Femur (tissue), 1 donor: ENCODE measurements around the gene SCAMP1.
"Not testable (repeated sequence)": the region's sequence is repeated elsewhere in the genome, so short reads cannot be mapped to it uniquely, and the experiment has no call there.

Experiments used
- DNase-seq: peaks from one replicate; pipeline ENCODE4 v3.0.0-alpha.2; 2017

The SCAMP1 gene, protein sequence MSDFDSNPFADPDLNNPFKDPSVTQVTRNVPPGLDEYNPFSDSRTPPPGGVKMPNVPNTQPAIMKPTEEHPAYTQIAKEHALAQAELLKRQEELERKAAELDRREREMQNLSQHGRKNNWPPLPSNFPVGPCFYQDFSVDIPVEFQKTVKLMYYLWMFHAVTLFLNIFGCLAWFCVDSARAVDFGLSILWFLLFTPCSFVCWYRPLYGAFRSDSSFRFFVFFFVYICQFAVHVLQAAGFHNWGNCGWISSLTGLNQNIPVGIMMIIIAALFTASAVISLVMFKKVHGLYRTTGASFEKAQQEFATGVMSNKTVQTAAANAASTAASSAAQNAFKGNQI

DNA sequence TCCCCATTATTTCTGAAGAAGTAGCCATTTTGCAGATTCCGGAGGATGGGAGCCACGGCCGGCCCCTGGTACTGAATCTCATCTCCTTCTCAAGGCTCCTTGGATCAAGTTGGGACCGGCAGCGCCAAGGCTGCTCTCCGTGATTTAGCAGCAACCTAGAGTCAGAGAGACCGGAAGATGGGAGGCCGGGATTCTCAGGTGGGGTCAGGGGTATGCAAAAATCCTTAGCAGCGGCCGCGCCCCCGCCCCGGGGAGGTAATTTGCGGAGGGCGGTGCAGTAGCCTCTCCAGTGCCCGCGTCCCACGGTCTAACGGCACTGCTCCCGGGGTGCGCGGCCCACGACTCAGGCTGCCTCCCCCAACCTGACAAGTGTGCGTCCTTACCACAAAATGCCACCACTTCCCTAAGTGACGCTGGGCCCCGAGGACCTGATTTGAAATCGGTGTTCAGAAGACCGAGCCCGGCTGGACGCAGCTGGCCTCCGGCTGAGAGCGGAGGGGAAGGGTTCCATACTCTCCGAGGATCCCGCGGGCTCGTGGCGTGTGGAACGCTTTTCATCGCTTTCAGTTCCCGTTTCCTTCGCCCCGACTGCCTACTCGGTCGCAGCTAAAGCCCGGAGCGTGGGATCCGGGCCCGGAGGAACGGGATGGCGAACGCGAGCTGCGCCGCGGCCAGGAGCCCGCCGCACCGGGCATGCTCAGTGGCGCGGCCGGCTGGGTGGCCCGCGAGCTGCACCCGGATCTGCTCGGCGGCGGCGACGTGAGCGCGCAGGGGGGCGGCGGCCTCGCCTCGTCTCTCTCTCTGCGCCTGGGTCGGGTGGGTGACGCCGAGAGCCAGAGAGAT lies at the start of gene SCAMP1:
SCAMP1 (plus strand) TSS at position 787 of the 843 bp plus-strand sequence; CDS start at position 842, 55 bp downstream.
- peak; percentile 96 for DNase-seq

DNA sequence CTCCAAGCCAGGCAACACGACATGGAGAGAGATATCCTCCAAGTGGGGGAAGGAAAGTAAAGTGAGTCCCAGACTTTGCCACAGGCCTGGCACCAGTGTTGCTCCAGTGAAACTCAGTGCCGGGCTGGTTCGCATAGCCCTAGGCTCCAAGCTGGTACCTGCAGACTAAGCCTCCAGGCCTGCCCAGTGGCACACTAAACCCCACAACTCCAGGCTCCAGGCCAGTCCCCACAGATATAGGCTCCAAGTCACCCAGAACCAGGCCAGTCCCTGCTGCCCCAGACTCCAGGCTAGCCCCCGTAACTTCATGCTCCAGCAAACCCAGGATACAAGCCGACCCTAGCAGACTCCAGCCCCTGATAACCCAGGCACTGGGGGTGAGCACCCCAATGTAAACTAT lies 42.9 kb upstream of the SCAMP1 start:
- DNase-seq: no peak

DNA sequence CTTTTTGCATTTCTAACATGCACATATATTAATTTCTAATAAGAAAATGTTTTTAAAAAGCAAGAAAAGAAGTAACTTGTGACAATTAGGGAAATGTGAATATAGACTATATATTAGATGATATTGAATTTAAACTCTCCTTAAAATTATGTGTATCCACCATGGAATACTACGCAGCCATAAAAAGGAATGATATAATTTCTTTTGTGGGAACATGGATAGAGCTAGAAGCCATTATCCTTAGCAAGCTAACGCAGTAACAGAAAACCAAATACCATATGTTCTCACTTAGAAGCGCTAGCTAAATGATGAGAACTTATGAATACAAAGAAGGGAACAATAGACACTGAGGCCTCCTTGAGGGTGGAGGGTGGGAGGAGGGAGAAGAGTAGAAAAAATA lies 42.1 kb upstream of the SCAMP1 start:
- DNase-seq: no peak

DNA sequence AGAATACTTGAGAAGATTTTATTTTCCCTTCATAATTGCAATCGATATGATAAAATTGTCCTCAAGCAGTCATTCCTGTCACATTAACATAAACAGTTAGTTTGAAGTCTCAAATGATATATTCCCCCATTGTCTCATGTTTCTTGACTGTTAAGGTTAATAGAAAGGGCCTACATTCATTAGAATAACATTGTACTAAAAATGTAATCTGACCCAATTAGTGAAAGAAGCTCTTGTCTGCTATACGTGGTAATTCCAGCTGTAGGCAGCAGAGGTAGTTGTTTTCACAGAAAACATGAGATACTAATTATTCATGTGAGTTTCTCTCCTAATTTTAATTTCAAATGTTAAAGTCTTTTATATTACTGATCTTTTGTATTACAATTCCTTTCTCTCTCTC lies 40.0 kb upstream of the SCAMP1 start:
- DNase-seq: no peak

DNA sequence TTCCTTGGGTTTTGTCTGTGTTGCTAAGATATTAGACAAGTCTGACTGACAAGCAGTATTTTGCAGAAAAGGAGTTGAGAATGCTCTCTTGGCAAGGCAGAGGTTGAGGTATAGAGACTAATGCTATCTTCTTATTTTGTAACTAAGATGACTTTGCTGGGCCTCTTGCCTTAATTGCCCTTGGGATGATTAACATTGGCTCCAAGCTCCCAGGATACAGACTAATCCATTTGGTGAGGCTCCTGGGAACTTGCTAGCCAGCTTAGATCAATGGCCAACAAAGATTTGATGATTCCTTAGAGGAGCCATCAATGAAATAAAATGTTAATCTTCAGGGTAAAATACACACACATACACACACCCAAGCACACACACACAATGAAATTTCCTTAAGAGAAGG lies 37.2 kb upstream of the SCAMP1 start:
- DNase-seq: no peak

DNA sequence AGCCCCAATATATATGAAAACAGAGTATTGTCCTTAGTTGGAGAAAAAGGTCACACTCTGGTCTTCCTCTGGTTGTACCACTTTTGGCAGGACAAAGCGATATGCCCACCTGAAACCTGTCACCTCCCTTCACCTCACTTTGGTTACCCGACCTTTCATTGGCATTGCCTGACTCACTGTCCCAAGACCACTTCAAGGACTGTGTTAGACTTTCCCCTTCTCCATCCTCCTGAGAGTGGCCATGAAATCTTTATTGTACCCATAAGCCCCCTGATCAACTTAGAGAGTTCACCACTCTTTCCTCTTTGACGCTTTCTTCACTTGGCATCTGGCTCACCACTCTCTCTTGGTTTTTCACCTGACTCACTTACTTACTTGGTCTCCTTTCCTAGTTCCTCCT lies 33.5 kb upstream of the SCAMP1 start:
- no peak for DNase-seq

DNA sequence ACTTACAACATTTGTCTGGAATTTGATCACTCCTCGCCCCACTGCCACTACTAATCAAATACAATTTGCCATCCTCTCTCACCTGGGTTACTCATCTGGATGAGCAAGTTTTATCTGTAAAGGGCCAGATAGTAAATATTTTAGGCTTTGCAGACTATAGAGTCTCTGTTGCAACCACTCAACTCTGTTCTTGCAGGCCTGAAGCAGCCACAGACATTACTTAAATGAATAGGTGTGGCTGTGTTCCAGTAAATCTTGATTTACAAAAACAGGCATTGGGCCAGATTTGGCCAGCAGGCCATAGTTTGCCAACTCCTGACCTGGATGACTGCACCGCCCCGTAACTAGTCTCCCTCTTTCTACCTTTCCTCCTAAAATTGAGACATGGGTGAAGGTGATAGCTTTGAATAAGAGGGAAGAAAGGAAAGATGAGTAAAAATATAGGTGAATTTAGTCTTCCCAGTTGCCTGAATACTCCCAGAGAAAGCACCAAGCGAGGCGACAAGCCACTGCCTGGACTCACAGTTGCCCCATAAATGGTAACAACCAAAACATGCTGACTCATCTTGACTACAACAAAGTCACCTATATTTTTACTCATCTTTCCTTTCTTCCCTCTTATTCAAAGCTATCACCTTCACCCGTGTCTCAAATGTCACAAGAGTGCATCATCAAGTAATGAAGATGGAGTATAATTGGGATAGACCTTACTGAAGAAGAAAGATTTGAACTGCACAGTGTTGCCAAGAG lies 32.5 kb upstream of the SCAMP1 start:
- DNase-seq: no peak

DNA sequence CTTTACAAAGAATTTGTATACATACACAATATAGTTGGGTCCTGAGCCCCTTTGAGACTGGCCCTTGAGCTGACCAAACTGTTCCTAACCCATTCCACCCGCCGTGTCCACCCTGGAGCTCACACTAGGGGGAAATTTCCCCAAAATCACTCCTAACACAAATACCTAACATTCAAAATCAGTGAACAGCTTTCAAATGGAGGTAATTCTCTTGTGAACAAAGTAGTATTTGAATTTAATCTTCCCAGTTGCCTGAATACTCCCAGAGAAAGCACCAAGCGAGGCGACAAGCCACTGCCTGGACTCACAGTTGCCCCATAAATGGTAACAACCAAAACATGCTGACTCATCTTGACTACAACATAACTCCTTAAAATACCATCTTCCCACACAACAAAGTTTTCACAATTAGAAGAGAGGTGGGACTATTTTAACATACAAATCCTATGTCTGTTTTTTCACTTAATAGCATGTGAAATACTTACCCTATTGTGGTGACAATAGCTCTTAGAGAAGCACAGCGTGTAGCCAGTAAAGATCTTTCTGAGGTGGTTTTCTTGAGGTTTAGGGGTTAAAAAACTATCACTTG lies 31.7 kb upstream of the SCAMP1 start:
- DNase-seq: no peak

DNA sequence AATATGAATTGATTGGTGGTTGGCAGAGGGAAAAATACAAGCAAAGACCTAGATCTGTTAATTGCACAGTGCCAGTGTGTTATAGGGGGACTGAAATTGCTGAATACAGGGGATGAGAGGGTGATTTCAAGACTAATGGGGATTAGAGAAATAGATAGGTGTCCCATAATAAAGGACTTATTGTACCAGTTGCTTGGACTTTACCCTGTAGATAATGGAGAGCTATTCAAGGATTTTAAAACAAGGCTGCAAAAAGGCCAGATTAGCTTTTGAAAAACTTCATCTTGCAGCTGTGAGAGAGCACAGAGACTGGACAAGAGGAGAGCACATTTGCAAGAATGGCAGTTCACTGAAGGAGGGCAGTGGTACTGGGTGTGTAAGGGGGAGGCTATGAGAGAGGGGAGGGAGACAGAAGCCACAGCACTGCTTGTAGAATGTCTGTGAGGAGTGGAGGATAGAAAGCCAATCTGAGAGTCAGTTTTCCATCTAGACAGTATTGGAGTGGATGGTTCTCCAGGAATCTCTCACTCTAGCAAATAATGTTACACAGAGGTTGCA lies 28.8 kb upstream of the SCAMP1 start:
- no peak for DNase-seq

DNA sequence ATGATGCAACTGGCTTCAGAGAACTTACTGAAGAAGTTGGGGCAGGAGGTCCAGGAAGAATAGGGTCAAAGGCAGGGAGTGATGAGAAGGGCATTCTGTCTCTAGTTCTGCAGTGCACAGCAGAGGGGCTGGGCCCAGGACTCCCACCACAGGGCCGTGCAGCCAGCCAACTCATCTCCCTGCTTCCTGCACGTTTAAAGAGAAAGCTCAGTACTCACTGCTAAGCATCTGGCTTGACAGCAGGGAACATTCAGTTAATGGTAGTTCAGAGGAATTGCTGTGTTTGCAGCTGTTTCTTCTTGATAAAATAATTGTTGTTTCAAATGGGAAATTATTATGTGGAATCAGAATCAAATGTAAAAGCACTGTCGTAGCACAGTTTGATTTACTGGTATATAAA lies 25.6 kb upstream of the SCAMP1 start:
- no peak for DNase-seq

DNA sequence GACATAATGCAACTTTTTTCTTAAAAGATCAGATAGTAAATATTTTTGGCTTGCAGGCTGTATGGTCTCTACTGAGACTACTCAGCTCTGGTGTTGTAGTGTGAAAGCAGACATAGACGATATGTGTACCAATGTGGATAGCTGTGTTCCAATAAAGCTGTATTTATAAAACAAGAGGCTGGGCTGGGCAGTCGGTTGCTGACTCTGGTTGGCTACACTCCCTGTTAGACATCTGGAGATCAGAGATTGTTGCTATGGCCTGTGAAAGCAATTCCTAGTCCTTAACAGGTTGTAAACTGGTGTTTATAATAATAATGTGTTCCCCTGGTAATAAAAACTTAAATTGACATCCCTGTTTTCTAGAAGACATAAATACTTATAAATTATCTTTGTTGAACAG lies 24.4 kb upstream of the SCAMP1 start:
- no peak for DNase-seq

DNA sequence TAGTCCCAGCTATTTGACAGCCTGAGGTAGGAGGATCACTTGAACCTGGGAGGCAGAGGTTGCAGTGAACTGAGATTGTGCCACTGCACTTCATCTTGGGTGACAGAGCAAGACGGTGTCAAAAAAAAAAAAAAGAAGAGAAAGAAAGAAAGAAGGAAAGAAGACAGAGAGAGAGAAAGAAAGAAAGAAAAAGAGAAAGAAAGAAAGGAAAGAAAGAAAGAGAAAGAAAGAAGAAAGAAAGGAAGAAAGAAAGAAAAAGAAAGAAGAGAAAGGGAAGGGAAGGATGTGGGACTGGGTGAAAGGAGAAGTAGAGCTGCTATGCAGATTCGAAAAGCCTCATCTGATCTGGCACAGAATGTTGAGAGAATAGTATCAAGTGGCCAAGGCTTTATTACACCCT lies 23.7 kb upstream of the SCAMP1 start:
- no peak for DNase-seq

DNA sequence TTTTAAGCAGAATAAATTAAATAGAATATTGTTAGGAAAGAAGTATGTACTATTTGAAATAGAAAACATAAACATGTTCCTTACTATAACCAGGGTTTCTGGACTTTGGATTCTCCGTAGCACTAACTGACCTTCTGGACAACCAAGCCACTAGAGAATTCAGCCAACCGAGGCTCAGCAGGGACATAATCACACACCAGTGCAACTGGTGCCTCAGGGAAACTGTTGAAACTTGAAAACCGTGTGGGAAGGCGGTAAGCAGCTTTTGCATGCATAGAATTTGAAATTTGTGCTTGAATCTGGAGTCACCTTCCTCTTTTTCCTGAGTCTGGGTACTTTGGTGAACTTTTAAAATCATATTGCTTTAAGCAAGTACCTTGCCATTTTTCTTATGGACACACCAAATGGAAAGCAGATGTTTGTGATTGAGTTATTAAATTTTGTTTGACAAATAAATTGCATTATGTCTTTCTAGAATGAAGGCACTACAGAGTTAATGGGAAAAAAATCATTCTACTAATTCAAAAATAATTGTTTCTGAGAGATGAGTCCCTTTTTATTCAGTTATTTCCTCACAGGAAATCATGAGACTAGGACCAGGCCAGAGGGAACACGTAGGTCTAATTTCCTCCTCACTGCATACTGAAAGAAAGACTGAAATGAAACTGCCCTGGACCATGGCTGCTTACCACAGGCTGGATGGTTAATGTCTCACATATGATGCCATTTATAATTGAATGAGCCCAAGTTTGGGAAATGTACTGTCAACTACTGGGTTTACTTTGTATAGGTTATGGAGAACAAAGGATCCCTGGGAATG lies 20.6 kb upstream of the SCAMP1 start:
- no peak for DNase-seq

DNA sequence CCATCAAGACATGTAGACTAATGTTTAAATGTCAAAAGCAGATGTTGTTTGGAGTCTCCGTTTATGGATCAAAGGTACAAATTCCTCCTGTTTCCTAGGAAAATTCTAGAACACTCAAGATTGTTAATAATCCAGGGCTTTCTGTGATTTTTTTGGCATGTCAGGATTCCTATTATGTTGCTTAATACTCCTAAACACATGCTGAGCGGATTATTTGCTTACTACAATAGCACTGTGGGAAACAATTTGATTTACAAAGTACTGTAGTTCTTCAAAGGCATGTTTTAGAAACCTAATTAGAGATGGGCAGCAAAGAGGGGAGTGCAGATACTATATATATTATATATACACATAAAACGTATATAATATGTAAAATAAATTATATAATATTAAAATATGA lies 19.0 kb upstream of the SCAMP1 start:
- DNase-seq: no peak

DNA sequence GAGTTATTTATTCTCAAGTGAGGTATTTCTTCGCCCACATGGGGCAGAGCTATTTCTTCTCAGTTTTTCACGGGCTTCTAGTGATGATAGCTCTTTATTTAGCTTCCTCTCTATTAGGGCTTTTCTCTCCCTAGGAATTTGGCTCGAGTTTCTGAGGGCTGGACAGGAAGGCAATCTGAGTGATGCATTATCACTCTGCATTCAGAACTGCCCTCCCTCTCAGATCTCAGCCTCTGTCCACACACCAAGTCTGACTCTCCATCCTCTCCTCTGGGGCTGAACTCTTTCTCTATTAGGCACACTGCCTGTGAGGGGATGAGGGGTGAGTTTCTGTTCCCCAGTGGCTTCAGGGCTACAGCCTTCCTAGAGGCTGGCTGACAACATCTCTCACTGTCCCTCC lies 14.9 kb upstream of the SCAMP1 start:
- DNase-seq: no peak

DNA sequence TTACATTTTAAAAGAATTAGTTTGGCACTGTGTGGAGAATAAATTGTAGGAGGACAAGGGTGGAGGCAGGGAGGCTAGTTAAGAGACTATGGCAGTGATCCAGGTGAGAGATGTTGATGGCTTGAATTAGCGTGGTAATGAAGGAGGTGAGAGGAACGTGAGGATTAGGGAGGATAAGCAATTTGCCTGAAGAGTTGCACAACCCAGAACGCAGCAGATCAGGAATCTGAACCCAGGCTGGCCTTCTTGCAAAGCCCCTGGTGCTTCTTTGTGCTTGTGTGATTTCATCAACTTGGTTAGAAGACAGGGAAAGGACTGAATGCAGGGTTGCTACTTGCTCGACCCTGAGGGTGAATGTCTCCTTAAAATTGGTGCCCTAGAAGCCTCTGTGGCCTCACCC lies 6.9 kb upstream of the SCAMP1 start:
- no peak for DNase-seq

DNA sequence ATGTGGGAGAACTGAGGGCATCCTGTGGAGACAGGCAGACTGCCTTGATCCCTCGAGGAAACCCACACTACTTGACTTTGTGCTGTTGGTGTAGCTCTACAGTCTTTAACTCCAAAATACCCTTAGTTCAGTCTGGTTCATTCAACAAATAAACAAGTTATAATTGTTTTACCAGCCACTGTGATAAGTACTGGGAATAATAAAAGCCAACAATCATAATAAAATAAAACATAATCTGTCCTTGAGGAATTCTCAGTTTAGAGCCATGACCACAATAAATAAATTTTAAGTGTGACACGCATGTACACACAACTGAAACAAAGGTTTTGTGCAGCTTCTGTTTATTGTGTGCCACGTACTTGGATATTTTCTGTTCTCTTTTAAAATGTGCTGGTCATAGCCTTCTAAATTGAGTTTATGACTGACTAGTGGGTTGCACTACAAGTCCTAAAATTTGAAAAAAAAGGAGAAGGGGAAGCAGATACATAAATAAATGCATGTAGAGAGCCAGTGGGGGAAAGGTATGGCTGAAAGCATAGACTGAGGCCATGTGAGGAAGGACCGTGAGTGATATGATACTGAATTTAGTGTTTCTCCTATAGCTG lies 6.2 kb upstream of the SCAMP1 start:
- DNase-seq: no peak

DNA sequence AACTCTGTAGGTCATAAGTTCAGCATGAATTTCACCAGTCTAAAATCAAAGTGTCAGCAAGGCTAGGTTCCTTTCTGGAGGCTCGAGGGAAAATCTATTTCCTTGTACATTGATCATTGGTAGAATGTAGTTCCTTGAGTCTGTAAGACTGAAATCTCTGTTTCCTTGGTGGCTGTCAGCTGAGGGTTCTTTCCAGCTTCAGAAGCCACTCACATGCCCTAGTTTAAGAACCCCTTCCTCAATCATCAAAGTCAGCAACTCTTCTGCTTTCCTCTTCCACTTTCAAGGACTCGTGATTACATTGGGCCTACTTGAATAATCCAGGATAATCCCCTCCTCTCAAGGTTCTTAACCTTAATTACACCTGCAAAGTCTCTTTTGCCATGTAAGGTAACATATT lies 4.9 kb upstream of the SCAMP1 start:
- no peak for DNase-seq

DNA sequence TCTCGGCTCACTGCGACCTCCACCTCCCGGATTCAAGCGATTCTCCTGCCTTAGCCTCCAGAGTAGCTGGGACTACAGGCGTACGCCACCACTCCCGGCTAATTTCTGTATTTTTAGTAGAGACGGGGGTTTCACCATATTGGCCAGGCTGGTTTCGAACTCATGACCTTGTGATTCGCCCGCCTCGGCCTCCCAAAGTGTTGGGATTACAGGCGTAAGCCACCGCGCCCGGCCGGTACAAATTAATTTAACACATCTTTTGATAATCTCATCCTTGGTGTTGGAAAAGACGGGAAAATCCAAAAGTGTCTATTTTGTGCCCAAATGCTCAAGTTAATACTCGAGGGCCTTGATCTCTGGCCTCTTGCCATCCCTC lies 974 bp upstream of the SCAMP1 start:
- DNase-seq: not testable (repeated sequence)

DNA sequence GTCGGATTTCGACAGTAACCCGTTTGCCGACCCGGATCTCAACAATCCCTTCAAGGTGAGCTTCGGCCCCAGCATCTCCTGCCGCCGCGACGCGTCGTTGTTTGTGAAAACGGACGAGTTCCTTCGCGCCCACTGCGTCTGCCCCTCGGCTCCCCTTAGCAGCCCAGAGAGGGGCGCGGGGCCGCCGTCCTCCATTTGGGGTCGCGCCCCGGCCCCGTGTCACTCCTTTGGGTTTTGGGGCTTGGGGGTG lies 182 bp downstream of the SCAMP1 start:
- DNase-seq: no peak

DNA sequence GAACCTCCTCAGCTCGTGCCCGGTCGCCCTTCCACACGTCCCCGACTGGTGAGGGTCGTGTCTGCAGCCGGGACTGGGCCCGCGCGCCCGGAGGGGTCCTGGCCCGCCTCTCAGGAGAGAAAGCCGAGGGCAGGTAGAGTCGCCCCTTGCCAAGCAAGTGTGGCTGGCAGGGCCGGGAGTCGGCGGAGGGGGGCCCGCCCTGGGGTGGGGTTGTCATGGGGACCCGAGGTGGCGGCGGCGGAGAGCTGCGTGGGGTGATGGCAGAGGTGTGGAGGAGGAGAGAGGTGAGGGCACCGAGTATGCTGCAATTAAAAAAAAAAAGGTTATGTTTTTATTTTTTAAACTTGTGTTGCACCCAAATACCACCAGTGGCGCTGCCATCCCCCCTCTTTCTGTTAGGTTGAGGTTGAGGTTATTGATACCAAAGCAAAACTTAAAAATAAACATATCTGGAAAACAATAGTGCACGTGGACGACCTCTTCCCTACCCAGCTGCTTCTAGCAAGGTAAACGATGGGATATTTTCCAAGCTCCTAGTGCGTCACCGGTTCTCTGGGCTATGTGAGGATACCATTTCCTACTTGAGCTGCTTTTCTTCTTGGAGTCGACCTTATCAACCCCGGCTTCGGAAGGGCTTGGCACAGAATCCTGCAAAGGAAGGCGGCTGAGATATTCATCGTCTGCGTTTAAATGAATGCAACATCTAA lies 660 bp downstream of the SCAMP1 start:
- DNase-seq: peak; percentile 50
